GM19438 (cell line): ENCODE data around the gene C2CD2.

Experiments
- ATAC-seq: cut with Tn5 transposase; IDR thresholded peaks from one replicate; pipeline ENCODE4 v1.9.1; 2021; ENCODE audit warnings: low read depth; ENCODE audit not compliant: unreplicated experiment

The C2CD2 gene

GRCh38 chr21:41892726-41893125 is 61.1 kb downstream of the C2CD2 start:
- no peak for ATAC-seq

GRCh38 chr21:41891132-41891531 is 62.7 kb downstream of the C2CD2 start:
- no peak for ATAC-seq

- no peak for ATAC-seq
Measured at GRCh38 chr21:41890355-41890754, 63.5 kb downstream of the C2CD2 start.

GRCh38 chr21:41888749-41889376 is 65.0 kb downstream of the C2CD2 start:
- no peak for ATAC-seq

GRCh38 chr21:41887667-41888066 is 66.2 kb downstream of the C2CD2 start:
- ATAC-seq, result no peak

GRCh38 chr21:41886328-41886727 is 67.5 kb downstream of the C2CD2 start:
- no peak for ATAC-seq

GRCh38 chr21:41885341-41886024 is 68.3 kb downstream of the C2CD2 start:
- ATAC-seq, result no peak

- no peak for ATAC-seq
Measured at GRCh38 chr21:41884501-41885030, 69.3 kb downstream of the C2CD2 start.

GRCh38 chr21:41883582-41883981 is 70.2 kb downstream of the C2CD2 start:
- ATAC-seq, result no peak

GRCh38 chr21:41881051-41881450 is 72.8 kb downstream of the C2CD2 start:
- no peak for ATAC-seq

- no peak for ATAC-seq
Measured at GRCh38 chr21:41880153-41880552, 73.7 kb downstream of the C2CD2 start.

- no peak for ATAC-seq
Measured at GRCh38 chr21:41879190-41879998, 74.4 kb downstream of the C2CD2 start, which contains the start of gene PRDM15. Gene PRDM15 (minus strand): TSS chr21:41879344. CDS start chr21:41860363, 18,981 bp downstream.

- ATAC-seq, result no peak
Measured at GRCh38 chr21:41878831-41879189, 75.0 kb downstream of the C2CD2 start.

GRCh38 chr21:41877901-41878830 is 75.7 kb downstream of the C2CD2 start:
- no peak for ATAC-seq

GRCh38 chr21:41876928-41877652 is 76.7 kb downstream of the C2CD2 start:
- ATAC-seq, result no peak

GRCh38 chr21:41876396-41876795 is 77.4 kb downstream of the C2CD2 start:
- no peak for ATAC-seq

GRCh38 chr21:41875086-41875485 is 78.7 kb downstream of the C2CD2 start:
- no peak for ATAC-seq

- ATAC-seq, result no peak
Measured at GRCh38 chr21:41874611-41875010, 79.2 kb downstream of the C2CD2 start.

- no peak for ATAC-seq
Measured at GRCh38 chr21:41873426-41873825, 80.4 kb downstream of the C2CD2 start.

- ATAC-seq, result no peak
Measured at GRCh38 chr21:41873005-41873404, 80.8 kb downstream of the C2CD2 start.
